HCT116 (cell line): ENCODE results near the gene KSR1.

ENCODE experiments used
- CEBPB ChIP-seq: IDR thresholded peaks from 2 replicates; pipeline ENCODE4 v1.6.1; 2012; ENCODE audit warnings: low read depth
- POLR2A ChIP-seq: IDR thresholded peaks from 2 replicates; pipeline ENCODE4 v1.7.0; 2011; ENCODE audit warnings: borderline replicate concordance; ENCODE audit not compliant: insufficient read depth, insufficient read length; ENCODE audit errors: extremely low read depth
- TF ChIP-seq, protein P1 (sequence below), 3 experiments: fragments of 200-600 bp in 1 of 3; sonication (generic) in 1 of 3; IDR thresholded peaks in 2 of 3; conservative IDR thresholded peaks in 1 of 3; 2 replicates each; pipeline ENCODE4 v1.5.1; 2012 to 2017; ENCODE audit warnings: low read depth in 2 of 3, low read length in 2 of 3, antibody characterized with exemption in 1 of 3, borderline replicate concordance in 1 of 3, control low read depth in 1 of 3, mild to moderate bottlenecking in 1 of 3, mixed read lengths in 1 of 3, mixed run types in 1 of 3, moderate library complexity in 1 of 3; ENCODE audit not compliant: insufficient read depth in 1 of 3

DNA sequence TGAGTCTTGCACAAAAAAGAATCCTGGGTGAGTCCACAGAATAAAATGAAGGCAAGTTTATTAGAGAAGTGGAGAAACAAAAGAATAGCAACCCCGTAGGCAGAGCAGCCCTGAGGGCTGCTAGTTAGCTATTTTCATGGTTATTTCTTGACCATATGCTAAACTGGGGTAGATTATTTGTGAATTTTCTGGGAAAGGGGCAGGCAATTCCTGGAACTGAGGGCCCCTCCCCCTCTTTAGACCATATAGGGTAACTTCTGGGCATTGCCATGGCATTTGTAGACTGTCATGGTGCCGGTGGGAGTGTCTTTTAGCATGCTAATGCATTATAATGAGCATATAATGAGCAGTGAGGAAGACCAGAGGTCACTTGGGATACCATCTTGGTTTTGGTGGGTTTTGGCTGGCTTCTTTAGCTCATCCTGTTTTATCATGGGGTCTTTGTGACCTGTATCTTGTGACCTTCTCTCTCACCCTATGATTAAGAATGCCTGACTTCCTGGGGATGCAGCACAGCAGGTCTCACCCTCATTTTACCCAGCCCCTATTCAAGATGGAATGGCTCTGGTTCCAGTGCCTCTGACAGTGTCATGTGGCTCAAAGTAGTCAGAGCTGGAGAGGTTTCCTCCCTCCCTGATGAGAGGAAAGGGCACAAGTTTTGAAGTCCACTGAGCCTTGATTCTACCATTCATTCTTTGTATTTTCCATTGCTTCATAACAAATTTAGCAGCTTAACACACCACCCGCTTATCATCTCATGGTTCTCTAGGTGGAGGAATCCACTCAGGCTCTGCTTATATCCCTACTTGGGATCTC lies 119.1 kb downstream of the KSR1 start:
- TF ChIP-seq POLR2A (no peak), CEBPB (no peak)
- TF ChIP-seq, protein P1, sequence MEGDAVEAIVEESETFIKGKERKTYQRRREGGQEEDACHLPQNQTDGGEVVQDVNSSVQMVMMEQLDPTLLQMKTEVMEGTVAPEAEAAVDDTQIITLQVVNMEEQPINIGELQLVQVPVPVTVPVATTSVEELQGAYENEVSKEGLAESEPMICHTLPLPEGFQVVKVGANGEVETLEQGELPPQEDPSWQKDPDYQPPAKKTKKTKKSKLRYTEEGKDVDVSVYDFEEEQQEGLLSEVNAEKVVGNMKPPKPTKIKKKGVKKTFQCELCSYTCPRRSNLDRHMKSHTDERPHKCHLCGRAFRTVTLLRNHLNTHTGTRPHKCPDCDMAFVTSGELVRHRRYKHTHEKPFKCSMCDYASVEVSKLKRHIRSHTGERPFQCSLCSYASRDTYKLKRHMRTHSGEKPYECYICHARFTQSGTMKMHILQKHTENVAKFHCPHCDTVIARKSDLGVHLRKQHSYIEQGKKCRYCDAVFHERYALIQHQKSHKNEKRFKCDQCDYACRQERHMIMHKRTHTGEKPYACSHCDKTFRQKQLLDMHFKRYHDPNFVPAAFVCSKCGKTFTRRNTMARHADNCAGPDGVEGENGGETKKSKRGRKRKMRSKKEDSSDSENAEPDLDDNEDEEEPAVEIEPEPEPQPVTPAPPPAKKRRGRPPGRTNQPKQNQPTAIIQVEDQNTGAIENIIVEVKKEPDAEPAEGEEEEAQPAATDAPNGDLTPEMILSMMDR (IDR thresholded peaks at IDR 0.05 in 2 of 3, conservative IDR thresholded peaks at IDR 0.05 in 1 of 3; ENCODE audit: borderline replicate concordance in 1 of 3, insufficient read depth in 1 of 3, low read depth in 2 of 3, low read length in 2 of 3) = no peak
